ENCODE data around the gene TSHZ2.
A peak's percentile ranks its signal among the peaks of the same experiment; 100 is the strongest.

The TSHZ2 gene

DNA sequence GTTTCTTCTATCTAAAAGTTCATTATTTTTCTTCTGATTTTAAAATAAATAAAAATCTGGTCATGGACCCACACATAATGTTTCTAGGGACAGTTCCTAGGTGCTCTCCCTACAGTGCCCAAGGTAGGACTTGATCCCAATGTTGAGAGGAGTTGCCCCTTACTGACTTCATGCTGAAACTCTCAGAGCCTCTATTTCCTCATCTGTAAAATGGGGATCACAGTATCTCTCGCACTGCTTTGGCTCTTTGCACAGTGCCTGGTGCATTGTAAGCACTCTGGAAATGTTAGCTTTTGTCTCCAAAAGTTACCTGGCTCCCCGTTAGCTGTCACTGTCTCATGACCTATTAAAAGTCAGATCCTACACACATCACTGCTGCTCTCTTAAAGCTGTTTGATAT lies 205.5 kb downstream of the TSHZ2 start:
- no peak for DNase-seq

DNA sequence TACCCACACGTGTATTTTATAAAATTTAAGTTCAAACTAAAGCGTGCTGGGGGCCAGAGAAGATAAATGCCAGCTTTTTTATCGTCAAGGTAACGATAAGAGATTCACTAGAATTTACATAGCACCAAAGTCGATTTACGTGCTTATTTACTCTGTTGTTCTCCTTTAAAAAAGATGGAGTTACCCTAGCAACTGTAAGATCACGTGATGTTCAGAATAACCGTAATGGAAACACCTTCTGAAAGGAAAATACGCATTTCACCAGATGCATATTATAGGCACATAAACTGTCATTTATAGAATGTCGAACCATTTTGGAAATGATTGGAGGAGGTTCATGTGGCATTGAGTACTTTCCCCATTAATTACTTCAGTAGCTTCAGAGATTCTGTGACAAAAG lies 207.6 kb downstream of the TSHZ2 start:
- DNase-seq, result no peak

DNA sequence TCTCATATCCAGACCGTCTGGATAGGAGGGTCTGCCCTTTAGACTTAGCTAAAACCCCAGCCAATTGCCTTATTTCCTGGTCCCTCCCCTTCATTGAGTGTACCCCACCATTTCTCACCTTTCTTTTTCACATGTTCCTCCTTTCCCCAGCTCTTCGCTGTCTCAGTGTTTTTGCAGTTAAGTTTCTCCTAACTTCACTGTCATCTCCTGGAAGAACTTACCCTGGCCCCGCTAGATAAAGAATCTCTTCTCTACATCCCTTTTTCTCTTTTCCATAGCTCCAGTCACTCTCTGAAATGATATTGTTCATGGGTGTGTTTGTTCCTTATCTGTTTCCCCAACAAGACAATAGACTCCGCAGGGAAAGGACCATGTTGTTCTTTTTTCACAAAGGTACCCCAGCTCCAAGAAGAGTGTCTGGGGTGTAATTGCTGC lies 208.8 kb downstream of the TSHZ2 start:
- no peak for DNase-seq

DNA sequence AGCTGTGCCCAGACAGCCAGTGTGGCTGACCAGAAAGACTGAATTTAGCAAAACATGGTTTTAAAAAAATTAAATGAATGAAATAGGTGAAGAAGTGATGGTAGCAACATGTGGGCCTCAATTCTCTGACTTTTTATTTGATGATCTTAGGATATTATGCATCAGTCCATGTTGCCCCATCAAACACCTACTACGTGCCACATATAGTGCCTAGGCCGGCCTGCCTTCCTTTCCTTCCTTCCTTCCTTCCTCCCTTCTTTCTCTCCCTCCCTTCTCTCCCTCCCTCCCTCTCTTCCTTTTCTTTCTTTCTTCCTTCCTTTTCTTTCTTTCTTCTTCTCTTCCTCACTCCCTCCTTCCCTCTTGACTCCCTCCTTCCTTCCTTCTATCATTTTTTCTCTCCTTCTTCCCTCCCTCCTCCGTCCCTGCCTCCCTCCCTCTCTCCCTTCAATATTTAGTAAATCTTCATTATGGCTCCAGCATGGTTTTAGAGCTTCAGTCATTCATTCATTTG lies 209.8 kb downstream of the TSHZ2 start:
- DNase-seq, result no peak

DNA sequence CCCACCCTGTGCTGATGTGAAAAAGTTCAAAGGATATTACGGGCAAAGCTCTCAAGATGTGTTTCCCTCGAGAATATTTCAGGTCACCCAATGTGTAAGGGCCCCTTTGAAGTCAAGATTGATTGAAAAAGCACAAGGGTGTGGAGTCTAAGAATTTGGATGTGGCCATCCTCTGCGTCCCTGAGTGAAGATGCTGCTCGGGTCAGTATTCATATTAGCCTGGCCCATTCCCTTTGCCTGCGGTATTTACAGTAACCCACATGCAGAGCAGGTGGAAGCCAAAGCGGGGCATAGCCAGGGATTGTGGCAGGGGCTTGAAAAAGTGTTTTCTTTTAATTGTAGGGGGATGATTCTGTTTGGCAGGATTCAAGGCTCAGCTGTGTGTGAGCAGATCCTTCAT lies 211.0 kb downstream of the TSHZ2 start:
- DNase-seq, result no peak

DNA sequence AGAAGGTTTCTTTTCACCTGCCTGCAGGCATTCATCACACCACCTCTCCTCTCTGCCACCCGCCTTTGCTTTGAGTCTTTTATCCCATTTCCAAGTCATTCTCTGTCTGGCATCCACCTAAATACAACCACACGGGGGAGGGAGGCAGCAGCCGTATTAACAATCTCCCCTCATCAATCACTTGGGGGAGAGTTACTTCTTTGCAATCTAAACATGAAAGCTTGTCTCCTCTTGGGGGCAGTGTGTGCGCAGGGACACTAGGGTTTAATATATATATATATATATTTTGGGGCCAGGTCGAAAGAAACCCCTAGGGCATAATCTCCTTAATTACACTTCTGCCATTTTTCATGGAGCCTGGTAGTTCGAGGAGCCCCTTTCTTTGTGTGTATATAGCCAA lies 214.5 kb downstream of the TSHZ2 start:
- DNase-seq, result no peak

DNA sequence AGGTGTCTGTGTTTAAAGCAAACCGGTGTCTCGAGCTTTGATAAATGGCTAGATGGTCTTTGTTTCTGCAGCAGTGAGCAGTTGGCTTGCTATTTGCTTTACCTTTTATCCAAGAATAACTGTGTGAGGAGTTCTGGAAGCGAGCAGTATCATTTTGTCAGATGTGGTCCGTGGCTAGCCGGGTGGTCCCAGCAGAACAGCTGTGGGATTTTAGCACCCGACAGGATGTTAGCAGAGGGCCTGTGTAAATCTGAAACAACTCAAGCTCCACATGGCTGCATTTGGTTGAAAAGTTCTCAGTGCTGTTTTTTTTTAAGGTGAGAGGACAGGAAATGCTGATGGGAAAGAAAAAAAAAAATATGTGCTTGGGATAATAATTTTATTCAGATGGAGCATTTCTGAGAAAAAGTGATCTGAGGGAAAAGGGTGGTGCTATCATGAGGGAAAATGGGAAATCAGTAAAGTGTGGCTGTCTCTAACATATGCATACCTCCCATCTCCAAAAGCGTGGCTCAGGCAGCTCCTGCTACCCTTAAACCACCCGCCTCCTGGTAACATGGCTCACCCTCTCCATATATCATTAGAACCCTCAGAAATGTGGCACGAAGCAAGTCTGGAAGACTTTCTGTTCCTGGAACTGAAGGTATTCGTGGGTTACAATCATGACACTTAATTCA lies 215.4 kb downstream of the TSHZ2 start:
- DNase-seq, result no peak

DNA sequence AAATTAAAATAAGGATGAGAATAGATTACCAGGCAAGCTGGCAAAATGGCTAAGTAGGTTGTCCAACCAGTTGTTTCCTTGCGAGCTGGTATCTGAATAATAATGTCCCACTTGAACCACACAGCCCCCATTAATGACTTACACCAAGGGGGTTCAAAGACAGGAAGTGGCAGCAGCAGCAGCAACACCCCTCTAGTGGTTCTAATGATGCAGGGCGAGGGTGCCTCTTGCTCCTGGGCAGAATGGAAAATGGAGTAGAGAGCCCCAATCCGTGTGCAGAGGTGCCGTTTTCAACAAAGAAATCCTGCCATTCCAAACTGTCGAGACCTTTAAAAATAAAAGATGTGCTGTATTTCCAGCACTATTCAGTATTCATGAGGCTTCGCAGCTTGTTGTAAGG lies 218.1 kb downstream of the TSHZ2 start:
- DNase-seq, result no peak

DNA sequence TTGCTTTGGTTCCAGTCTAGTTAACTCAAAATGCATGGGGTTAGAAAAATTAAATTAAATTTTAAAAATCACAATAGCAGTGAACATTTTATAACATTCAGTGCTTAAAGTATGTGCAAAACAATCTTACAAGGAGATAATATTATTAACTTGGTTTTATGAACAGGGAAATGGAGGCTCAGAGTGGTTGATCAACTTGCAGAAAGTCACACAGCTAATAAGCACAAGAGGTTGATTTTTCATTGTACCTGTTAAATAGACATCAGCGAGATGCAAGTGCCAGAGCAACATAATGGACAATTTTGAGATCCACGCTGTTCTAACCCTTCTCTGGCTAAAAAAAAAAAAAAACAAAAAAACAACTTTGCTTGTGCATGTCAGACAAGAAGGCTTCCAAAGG lies 219.8 kb downstream of the TSHZ2 start:
- no peak for DNase-seq

DNA sequence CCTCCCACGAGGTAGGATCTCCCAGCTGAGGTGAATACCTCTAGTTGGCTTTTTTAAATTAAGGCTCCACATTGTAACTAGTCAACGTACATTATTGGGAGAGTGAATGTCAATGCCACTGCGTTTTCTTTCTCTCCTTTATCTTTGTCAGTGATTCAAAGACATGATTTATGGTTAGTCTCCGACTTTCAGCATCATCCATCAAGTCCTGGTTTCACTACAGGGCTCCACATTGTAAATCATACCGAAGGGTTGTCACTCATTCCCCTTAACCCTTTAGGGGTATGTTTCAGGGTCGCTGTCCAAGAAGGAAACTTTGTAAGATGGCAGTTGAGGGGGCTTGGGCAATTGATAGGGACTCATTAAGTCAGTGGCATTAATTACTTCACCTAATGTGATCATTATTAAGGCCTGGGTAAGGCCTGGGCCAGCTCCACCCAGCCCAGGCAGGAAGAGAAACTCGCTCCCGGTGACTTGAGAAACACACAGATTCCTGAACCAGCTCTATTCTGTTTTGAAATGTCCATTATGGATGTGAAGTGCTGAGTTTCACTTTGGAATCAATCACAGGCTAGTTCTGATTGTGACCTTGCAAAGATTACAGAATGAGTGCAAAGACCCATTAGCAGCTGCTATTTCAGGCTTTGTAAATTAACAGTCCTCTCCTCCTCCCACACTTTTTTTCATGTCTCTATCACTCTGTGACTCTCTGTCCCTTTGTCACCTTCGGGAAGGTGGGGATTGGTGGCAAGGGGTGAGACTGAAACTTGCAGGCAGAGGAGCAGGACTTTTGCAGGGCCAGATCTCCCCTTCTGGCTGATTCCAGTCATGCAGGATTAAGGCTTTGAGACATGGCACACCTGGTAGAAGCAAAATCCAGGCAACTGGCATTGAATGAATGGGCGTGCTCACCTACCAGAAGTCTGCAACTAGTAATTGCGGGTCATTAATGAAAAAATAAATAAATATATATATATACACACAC lies 222.4 kb downstream of the TSHZ2 start:
- no peak for DNase-seq

DNA sequence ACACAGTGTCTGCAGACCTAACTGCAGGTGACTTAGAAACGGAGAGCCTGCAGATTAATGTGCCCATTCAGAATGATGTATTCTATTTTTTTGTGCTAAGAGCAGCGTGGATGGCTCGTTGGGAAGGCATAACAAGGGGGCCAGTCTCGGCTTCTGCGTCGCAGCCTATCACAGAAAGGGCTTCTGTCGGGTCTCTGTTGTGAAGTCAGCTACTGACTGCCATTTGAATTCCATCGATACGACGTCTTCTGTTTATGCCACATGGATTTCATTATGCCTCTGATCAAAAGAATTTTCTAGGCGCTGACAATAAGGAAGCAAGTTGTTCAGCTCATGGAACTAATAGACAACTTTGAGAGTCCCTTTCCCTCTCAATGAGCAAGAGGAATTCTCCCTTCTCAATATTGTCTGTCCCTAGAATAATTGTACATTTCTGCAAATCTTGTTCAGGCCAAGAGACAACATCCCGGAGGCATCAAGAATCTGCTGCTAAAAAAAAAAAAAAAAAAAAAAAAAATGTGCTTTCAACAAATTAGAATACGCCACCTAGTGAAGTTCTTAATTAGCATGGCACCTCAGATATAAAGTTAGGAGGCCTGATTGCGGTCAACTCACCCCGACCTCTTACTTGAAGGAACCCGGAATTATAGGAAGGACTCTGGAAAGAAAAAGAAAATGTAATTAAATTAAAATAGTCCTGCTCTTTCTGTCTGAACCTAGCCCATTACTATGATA lies 223.9 kb downstream of the TSHZ2 start:
- DNase-seq, result no peak

DNA sequence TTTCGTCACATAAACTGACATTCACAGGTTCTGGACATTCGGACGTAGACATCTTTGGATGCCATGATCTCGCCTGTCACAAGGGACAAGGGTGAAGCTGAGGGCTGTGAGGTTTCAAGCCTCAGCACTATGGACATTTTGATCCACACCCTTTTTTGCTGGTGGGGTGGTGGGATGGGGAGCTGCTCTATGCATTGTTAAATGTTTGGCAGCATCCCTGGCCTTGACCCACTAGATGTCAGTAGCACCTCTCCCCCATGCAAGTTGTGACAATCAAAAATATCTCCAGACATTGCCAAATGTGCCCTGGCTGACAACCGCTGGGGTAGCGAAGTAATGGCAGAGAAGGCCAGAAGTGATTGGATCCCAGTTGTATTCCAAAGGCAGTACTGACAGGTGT lies 229.4 kb downstream of the TSHZ2 start:
- no peak for DNase-seq

DNA sequence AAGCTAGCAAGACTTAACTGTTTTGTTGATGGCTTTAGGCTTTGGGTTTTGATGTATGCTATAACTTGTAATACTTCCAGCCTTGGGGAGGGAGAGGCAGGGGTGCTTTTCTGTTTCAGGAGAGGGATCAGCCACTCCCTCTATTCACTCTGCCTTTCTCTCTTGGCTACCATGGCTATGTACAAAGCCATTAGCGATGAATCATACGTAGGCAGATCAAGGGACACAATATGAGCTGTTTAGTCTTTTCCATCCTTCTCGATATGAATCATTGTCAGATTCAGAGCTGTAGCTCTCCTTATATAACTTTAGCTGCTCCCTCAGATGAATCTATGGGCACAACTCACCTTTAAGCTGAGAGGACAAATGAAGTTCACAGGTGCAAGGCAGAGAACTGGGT lies 230.6 kb downstream of the TSHZ2 start:
- DNase-seq, result no peak

DNA sequence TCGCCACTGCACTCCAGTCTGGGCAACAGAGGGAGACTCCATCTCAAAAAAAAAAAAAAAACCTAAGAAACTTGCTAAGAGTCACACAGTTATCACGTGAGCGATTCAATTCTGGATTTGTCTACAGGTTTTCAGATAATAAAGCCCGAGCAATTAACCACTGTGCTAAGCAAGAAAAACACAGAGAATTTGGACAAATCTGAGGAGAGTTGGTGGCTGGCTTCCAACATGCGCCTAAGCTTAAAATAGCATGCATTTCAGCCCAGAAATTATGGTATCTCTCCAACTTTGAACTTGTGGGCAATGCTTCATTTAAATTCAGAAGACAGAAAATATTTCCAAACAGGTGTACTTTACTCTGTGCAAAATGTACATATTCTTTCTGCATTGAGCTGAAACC lies 232.9 kb downstream of the TSHZ2 start:
- DNase-seq, result no peak

DNA sequence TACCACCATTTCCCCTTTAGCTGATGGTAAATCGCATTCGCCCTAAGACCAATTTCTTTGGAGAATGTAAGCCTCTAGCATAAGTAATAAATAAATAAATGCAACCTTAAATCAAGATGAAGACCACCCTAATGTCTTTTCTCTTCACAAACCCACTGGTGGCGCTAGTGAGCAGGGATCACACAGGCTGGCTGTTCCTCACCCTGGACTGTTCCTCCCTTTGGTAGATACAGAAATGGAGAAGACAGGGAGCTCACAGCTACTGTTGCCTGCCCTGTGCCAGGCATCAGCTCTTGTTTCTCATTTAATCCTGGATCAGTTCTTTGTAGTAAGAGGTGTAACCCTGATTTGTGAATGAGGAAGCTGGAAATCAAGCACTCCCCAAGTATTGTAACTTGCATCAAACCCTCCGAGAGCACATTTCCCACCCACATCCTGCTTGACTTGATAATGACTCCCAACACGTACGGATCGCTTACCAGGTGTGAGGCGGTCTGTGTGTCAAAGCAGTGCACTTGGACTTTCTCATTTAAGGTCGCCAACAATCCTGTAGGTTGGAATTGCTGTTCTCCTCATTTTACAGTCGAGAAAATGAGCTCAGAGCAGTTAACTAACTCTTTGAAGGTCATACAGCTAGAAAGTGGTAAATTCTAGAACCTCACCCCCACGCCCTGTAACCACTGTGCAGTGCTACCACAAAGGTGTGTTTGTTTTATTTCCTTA lies 236.1 kb downstream of the TSHZ2 start:
- peak; percentile 39 for DNase-seq

DNA sequence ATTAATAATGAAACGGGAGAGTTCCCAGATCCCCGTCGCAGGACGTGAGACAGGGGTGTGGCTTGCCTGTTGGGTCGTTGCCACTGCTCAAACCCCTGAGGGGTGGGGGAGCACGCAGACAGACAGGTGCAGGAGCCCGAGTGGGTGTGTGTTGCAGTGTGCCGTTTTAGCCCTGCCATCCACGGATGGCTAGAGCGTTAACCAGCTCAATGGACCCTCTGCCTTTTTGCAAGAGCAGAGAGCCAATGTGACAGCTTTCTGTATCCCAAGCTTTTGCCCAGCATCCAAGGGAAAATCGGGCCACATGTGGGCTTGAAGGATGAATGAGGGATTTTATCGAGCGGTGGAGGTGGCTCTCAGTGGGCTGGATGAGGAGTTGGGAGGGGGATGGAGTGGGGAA lies 237.9 kb downstream of the TSHZ2 start:
- DNase-seq, result no peak

DNA sequence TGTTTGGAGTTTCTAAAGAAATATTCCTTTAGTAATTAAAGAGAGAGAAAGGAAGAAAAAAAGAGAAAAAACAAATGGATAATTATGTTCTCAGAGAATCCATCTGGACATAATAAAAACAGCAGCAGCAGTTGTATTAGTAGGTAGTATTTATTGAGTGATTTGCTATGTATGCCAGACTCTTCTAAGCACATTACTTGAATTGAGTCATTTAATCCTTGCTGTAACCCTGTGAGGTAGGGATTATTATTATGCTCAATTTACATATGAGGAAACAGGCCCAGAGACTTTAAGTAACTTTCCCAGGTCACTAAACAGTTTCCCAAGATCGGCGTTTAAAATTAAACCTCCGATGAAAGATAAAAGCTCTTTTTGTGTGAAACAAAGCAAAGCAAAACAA lies 238.8 kb downstream of the TSHZ2 start:
- no peak for DNase-seq

DNA sequence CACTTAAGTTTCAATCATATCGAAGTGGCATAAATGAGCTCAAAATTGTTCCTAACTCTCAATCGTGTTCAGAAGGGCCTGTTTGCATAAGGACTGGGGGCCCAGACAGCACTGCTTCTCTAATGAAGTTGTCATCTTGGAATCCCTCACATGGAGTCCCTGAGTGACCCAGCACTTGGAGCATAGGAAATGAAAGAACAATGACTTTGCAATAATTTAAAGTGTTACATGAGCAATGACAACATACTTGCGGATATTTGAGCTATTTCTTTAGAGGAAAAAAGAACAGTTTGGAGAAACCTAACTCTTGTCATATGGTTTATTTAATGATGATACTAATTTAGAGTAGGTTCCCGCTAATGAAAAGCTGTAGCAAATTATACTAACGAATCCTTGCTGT lies 239.9 kb downstream of the TSHZ2 start:
- DNase-seq, result no peak

DNA sequence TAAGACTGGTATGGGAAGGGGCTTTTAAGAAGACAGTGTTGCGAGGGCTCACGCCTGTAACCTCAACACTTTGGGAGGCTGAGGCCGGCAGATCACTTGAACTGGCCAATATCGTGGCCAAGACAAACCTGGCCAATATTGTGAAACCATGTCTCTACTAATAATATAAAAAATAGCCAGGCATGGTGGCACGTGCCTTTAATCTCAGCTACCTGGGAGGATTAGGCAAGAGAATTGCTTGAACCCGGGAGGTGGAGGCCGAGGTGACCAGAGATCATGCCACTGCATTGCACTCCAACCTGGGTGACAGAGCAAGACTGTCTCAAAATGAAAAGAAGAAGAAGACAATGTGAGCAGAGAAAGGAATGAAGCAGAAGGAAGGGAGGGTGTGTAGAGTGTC lies 242.2 kb downstream of the TSHZ2 start:
- no peak for DNase-seq

DNA sequence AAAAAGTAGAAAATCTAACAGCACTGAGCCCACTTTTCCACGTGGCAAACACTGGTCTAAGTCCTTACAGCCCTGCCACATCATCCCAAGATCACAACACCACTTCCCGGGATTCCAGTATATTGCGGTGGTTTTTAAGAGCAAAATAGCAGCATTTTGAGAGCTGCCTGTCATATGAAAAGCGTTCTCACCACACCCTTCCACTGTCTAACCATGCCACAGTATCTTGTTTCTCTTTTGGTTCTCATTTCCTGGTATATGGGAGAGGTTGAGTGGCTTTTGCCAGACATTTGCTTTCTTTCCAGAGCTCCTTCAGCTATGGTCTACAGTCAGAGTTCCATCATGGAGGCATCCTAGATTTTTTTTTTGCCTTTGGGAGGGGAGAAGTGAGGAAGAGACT lies 243.0 kb downstream of the TSHZ2 start:
- no peak for DNase-seq

DNA sequence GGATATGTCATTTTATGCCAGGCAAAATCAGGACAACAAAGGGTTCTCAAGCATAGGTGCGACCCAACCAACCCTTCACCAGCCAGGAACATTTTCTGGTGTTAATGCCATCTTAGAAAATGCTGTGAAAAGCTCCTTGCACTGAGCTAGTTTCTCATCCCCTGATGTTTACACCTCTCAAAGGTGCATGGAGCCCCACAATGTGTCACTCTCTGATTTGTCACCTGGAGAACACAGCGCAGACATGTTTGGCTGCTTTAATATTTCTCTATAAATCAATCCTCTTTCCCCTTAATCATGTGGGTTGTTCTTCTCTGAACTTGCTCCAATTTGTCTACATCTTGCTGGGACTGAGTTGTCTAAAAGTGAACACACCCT lies 244.3 kb downstream of the TSHZ2 start:
- no peak for DNase-seq

DNA sequence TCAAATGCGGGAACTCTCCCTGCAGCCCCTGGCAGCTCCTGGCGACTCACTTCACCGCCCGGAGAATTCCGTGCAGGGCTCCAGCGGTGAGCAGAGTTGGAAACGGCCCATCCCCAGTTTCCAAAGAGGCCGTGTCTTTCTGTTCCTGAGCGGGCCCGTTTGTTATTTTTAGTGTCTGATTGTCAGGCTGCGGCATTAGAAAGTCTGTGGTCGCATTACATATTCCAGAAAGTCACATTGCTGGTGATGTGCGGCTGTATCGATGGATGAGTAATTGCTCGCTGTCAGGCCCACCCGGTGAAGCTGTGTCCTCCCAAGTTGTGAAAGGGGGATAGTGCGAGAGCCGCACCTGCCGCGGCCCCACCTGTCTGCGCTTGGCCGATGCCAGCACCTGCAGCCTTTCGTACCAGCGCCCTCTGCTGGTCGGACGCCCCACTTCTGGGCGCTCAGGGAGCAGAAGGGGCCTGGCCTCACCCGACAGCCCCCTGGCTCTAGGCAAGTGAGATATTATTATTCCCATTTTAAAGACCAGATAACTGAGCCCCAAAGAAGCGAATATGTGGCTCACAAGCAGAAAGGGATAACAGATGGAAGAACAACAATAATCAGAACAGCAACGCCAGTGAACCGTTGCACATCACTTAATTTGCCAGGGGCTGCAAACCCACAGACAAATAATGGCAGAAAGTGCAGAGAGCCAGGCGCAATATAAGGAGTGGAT lies 244.9 kb downstream of the TSHZ2 start:
- peak; percentile 89 for DNase-seq

Data from activated naive CD4-positive, alpha-beta T cell treated with anti-CD3 and anti-CD28 coated beads, Interleukin-2, amount 50 U/mL, for 16 hours (primary cell).